ENCODE results near the gene CPEB4.

CPEB4 gene

DNA sequence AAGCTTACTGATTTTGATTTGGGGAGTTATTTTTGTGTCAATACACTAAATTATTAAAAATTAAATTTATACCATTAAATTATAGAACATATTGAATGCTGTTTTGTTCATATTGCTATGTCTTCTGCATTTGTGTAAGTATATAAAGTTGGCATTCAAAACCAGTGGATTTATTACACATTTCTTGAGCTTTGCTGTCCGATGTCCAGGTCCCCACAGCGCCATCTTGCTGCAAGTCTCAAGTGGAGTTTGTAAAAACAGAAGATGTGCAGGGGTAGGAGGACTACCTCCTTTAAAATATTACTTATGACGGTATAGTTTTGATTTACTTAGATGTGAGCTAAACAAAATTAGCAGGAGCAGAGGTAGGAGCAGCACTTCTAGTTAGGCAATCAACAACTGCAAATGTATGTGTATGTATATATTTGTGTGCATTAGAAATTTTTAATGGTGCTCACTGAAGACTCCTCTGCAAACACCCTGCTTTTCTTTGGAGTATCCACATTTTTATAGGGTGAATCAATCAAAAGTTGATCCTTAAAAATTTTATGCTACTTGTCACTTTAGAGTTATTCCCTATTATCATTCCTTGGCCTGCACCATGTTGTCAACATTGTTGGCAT, 37.4 kb downstream of the CPEB4 start:
- peak; percentile 32 for DNase-seq (ENCODE audit: low spot score)
- peak; percentile 38 for TF ChIP-seq CTCF (IDR thresholded peaks at IDR 0.05; ENCODE audit: borderline replicate concordance, control extremely low read depth, extremely low read depth, insufficient read depth, missing control alignments)
- in situ Hi-C loops (cut with MboI; ENCODE audit: low sequenced_read_pairs, unreplicated experiment), result no loop called here

- DNase-seq (ENCODE audit: low spot score), result no peak
Measured at GRCh38 chr5:173926359-173926758, 38.2 kb downstream of the CPEB4 start.

GRCh38 chr5:173928871-173929574, 40.9 kb downstream of the CPEB4 start:
- no peak for TF ChIP-seq CTCF (IDR thresholded peaks at IDR 0.05; ENCODE audit: borderline replicate concordance, control extremely low read depth, extremely low read depth, insufficient read depth, missing control alignments)
- in situ Hi-C loops (cut with MboI; ENCODE audit: low sequenced_read_pairs, unreplicated experiment), result no loop called here
- DNase-seq (ENCODE audit: low spot score), result no peak

More at GRCh38 chr5:173926359-173926758, 38.2 kb downstream of the CPEB4 start:
- in situ Hi-C loops (cut with MboI; ENCODE audit: low sequenced_read_pairs, unreplicated experiment), result no loop called here
- no peak for TF ChIP-seq CTCF (IDR thresholded peaks at IDR 0.05; ENCODE audit: borderline replicate concordance, control extremely low read depth, extremely low read depth, insufficient read depth, missing control alignments)

- TF ChIP-seq CTCF (IDR thresholded peaks at IDR 0.05; ENCODE audit: borderline replicate concordance, control extremely low read depth, extremely low read depth, insufficient read depth, missing control alignments), result no peak
- in situ Hi-C loops (cut with MboI; ENCODE audit: low sequenced_read_pairs, unreplicated experiment), result no loop called here
- no peak for DNase-seq (ENCODE audit: low spot score)
Measured at GRCh38 chr5:173932695-173933139, 44.6 kb downstream of the CPEB4 start.

- in situ Hi-C loops (cut with MboI; ENCODE audit: low sequenced_read_pairs, unreplicated experiment), result no loop called here
- no peak for DNase-seq (ENCODE audit: low spot score)
Measured at GRCh38 chr5:173933901-173934300, 45.8 kb downstream of the CPEB4 start.

DNA sequence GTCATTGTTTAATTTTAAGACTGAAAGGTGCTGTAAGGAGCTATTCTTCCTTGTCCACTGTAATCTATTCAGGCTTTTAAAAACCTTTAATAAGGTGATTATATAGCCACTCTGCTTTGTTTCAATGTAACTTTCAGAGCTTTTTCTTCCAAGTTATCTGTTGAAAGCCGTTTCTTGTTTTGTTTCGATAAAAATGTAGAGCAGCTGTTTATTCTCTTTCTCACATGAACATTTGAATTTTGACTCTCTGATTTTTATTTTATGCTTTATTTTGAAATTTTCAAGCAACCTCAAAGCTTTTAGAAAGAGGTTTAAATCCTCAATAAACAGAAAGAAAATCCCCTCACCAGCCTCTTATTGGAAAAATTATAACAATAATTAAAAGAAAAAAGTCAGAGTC, 47.2 kb downstream of the CPEB4 start:
- in situ Hi-C loops (cut with MboI; ENCODE audit: low sequenced_read_pairs, unreplicated experiment), result no loop called here
- no peak for DNase-seq (ENCODE audit: low spot score)
- no peak for TF ChIP-seq CTCF (IDR thresholded peaks at IDR 0.05; ENCODE audit: borderline replicate concordance, control extremely low read depth, extremely low read depth, insufficient read depth, missing control alignments)

More at GRCh38 chr5:173933901-173934300, 45.8 kb downstream of the CPEB4 start:
- TF ChIP-seq CTCF (IDR thresholded peaks at IDR 0.05; ENCODE audit: borderline replicate concordance, control extremely low read depth, extremely low read depth, insufficient read depth, missing control alignments), result no peak

Measured in GM13976 (cell line).